ENCODE data around the gene DTNBP1.

The DTNBP1 gene

GRCh38 chr6:15511248-15512125 is 151.3 kb downstream of the DTNBP1 start:
- no peak for TF ChIP-seq CTCF (IDR thresholded peaks at IDR 0.05; ENCODE audit: insufficient read depth, missing control alignments)
- no peak for FAIRE-seq
- DNase-seq (ENCODE audit: insufficient read length, low spot score), result no peak

- FAIRE-seq (no peak), DNase-seq (ENCODE audit: insufficient read length, low spot score) (no peak)
- TF ChIP-seq CTCF (IDR thresholded peaks at IDR 0.05; ENCODE audit: insufficient read depth, missing control alignments), result no peak
Observed at GRCh38 chr6:15510536-15511247, 152.1 kb downstream of the DTNBP1 start.

- no peak for TF ChIP-seq CTCF (IDR thresholded peaks at IDR 0.05; ENCODE audit: insufficient read depth, missing control alignments)
- no peak for FAIRE-seq
- no peak for DNase-seq (ENCODE audit: insufficient read length, low spot score)
Observed at GRCh38 chr6:15510121-15510520, 152.7 kb downstream of the DTNBP1 start.

- no peak for DNase-seq (ENCODE audit: insufficient read length, low spot score)
- FAIRE-seq, result no peak
- TF ChIP-seq CTCF (IDR thresholded peaks at IDR 0.05; ENCODE audit: insufficient read depth, missing control alignments), result no peak
Observed at GRCh38 chr6:15509335-15509933, 153.4 kb downstream of the DTNBP1 start.

- FAIRE-seq (no peak), DNase-seq (ENCODE audit: insufficient read length, low spot score) (no peak)
- no peak for TF ChIP-seq CTCF (IDR thresholded peaks at IDR 0.05; ENCODE audit: insufficient read depth, missing control alignments)
Observed at GRCh38 chr6:15508931-15509330, 153.9 kb downstream of the DTNBP1 start.

GRCh38 chr6:15508441-15508871 is 154.4 kb downstream of the DTNBP1 start:
- DNase-seq (ENCODE audit: insufficient read length, low spot score) (no peak), FAIRE-seq (no peak)
- no peak for TF ChIP-seq CTCF (IDR thresholded peaks at IDR 0.05; ENCODE audit: insufficient read depth, missing control alignments)

Data from D721Med (cell line).